ENCODE measurements around the gene CBR1.
A peak's percentile ranks its signal among the peaks of the same experiment; 100 is the strongest.

CBR1 gene

GRCh38 chr21:36038701-36039497 is 30.9 kb upstream of the CBR1 start:
- Mint-ChIP-seq H3K27ac (no peak overlapping the region), H3K4me3 (no peak overlapping the region), H3K9me3 (no peaks in the 10 kb centered on the region), H3K36me3 (peaks cover 45% of the 10 kb centered on the region), H3K27me3 (no peaks in the 10 kb centered on the region), H3K4me1 (no peaks in the 10 kb centered on the region)
- no peak for DNase-seq
- CTCF ChIA-PET = no interaction called here

- Mint-ChIP-seq H3K4me1 (no peaks in the 10 kb centered on the region), H3K4me3 (no peak overlapping the region), H3K36me3 (peaks cover 45% of the 10 kb centered on the region), H3K27ac (no peak overlapping the region), H3K27me3 (no peaks in the 10 kb centered on the region), H3K9me3 (no peaks in the 10 kb centered on the region)
- CTCF ChIA-PET = interaction anchor here (1.2 kb wide), 1 partner anchor 12 kb away, joined by 5 read pairs; no protein-coding TSS in a partner anchor
- no peak for DNase-seq
Measured at GRCh38 chr21:36039861-36040260, 30.0 kb upstream of the CBR1 start.

- Mint-ChIP-seq H3K36me3 (peaks cover 44% of the 10 kb centered on the region), H3K27ac (no peak overlapping the region), H3K4me1 (no peaks in the 10 kb centered on the region), H3K4me3 (no peak overlapping the region), H3K27me3 (no peaks in the 10 kb centered on the region), H3K9me3 (no peaks in the 10 kb centered on the region)
- CTCF ChIA-PET = interaction anchor here (1.2 kb wide), 1 partner anchor 13 kb away, joined by 5 read pairs; no protein-coding TSS in a partner anchor
- no peak for DNase-seq
Measured at GRCh38 chr21:36040389-36040788, 29.4 kb upstream of the CBR1 start.

DNA sequence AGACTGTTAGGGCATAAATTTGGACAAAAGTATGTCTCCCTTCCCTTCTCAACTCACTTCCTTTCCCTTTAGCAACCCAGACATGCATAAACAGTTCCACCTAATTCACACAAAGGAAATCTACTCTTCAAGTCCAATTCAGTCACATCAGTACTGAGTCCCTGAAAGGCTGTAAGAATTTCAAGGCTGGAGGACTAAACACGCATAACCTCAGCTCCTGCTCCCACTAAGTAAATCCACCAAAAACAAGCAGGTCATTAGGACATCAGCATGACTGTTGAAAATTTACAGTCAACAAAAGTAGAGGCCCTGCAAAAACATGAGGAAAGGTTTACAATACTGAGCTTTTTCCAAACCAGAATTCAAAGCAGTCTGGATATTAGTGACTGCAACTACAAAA is 27.9 kb upstream of the CBR1 start:
- Mint-ChIP-seq H3K9me3 (no peaks in the 10 kb centered on the region), H3K27me3 (no peaks in the 10 kb centered on the region), H3K27ac (no peak overlapping the region), H3K4me1 (no peaks in the 10 kb centered on the region), H3K4me3 (no peak overlapping the region), H3K36me3 (peaks cover 41% of the 10 kb centered on the region)
- DNase-seq = no peak
- CTCF ChIA-PET = interaction anchor here (1.5 to 2.4 kb wide), 2 partner anchors 12 to 39 kb away, joined by 4 to 8 read pairs; no protein-coding TSS in a partner anchor

DNA sequence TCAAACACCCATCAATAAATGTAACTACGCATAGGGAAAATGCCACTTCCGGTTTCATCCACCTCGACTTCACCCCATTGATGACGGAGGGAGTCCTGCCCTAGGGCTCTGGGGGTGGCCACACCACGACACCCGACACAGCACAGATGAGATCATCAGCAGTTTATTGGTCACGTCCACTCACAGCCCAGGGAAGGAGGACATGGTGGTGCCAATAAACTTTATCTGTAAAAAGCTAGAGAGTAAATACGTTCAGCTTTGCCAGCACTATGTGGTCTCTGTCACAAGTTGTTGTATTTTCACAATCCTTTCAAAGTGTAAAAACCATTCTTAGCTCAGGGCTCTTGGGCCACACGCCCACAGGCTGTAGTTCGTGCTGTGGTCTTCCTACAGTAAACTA is 25.8 kb upstream of the CBR1 start:
- Mint-ChIP-seq H3K4me3 (no peak overlapping the region), H3K36me3 (peaks cover 50% of the 10 kb centered on the region), H3K27ac (no peak overlapping the region), H3K4me1 (no peaks in the 10 kb centered on the region), H3K27me3 (no peaks in the 10 kb centered on the region), H3K9me3 (no peaks in the 10 kb centered on the region)
- CTCF ChIA-PET = no interaction called here
- no peak for DNase-seq

DNA sequence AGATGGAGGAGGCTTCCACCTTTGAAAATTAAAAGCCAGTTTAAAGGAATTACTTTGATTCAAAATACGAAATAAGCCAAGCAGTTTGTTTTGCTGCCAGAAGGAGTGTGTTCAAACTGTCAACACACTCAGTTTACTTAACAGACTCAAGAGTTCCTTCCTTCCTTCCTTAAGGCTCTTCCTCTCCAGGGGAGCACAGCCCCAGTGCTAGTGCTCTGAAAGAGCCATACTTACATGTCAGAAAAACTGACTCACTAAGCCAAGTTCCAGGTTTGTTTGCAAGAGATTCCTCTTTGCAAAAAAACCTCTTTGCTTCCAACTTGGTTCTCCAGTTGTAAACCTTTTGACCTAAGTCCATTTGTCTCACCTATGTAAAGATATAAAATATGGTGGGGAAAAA is 23.8 kb upstream of the CBR1 start:
- no peak for DNase-seq
- Mint-ChIP-seq H3K9me3 (no peaks in the 10 kb centered on the region), H3K27me3 (no peaks in the 10 kb centered on the region), H3K27ac (no peak overlapping the region), H3K4me3 (no peak overlapping the region), H3K36me3 (peaks cover 59% of the 10 kb centered on the region), H3K4me1 (no peaks in the 10 kb centered on the region)
- CTCF ChIA-PET = interaction anchor here (1.4 kb wide), 1 partner anchor 11 kb away, joined by 3 read pairs; no protein-coding TSS in a partner anchor

- H3K4me1 Mint-ChIP-seq = no peaks in the 10 kb centered on the region
- DNase-seq = no peak
- H3K36me3 Mint-ChIP-seq = peaks cover 59% of the 10 kb centered on the region
- H3K27ac Mint-ChIP-seq = peak overlapping the region; percentile 12
- H3K4me3 Mint-ChIP-seq = no peak overlapping the region
- no peaks in the 10 kb centered on the region for H3K27me3 Mint-ChIP-seq
- H3K9me3 Mint-ChIP-seq = no peaks in the 10 kb centered on the region
- CTCF ChIA-PET = interaction anchor here (1.0 to 1.4 kb wide), 2 partner anchors 12 to 66 kb away, joined by 3 read pairs; no protein-coding TSS in a partner anchor
Measured at GRCh38 chr21:36047139-36047538, 22.7 kb upstream of the CBR1 start.

- Mint-ChIP-seq H3K9me3 (no peaks in the 10 kb centered on the region), H3K36me3 (peaks cover 62% of the 10 kb centered on the region), H3K4me1 (peaks cover 6% of the 10 kb centered on the region), H3K27ac (no peak overlapping the region), H3K4me3 (no peak overlapping the region), H3K27me3 (no peaks in the 10 kb centered on the region)
- CTCF ChIA-PET = no interaction called here
- DNase-seq = no peak
Measured at GRCh38 chr21:36048357-36048756, 21.5 kb upstream of the CBR1 start.

GRCh38 chr21:36052860-36053714 is 16.7 kb upstream of the CBR1 start:
- Mint-ChIP-seq H3K36me3 (peaks cover 79% of the 10 kb centered on the region), H3K4me3 (no peak overlapping the region), H3K27me3 (no peaks in the 10 kb centered on the region), H3K27ac (peak overlapping the region; percentile 72), H3K9me3 (no peaks in the 10 kb centered on the region), H3K4me1 (peaks cover 30% of the 10 kb centered on the region)
- no peak for DNase-seq
- CTCF ChIA-PET = interaction anchor here (1.1 to 2.0 kb wide), 4 partner anchors 12 to 89 kb away, joined by 3 to 6 read pairs (median 4); no protein-coding TSS in a partner anchor

DNA sequence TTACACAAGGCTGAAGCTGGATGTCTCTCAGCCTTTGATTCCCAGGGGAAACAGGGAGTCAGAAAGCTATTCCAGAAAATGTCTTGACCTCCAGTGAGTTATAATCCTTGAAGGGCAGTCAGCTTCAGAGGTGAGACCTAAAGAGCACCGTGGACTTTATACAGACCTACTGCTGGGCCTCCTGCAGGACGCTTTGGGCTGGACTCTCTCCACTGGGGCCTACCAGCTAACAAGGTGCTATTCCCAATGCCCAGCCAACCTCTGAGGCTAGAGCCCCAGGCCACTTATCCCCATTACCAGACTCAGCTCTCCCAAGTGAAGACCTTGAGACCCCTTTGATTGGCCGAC is 16.1 kb upstream of the CBR1 start:
- no peaks in the 10 kb centered on the region for H3K27me3 Mint-ChIP-seq
- H3K9me3 Mint-ChIP-seq = no peaks in the 10 kb centered on the region
- peaks cover 79% of the 10 kb centered on the region for H3K36me3 Mint-ChIP-seq
- H3K4me3 Mint-ChIP-seq = no peak overlapping the region
- peaks cover 36% of the 10 kb centered on the region for H3K4me1 Mint-ChIP-seq
- CTCF ChIA-PET = interaction anchor here (1.1 to 2.0 kb wide), 4 partner anchors 12 to 88 kb away, joined by 3 to 6 read pairs (median 4); no protein-coding TSS in a partner anchor
- no peak for DNase-seq
- peak overlapping the region; percentile 72 for H3K27ac Mint-ChIP-seq

- H3K4me1 Mint-ChIP-seq = peaks cover 47% of the 10 kb centered on the region
- H3K4me3 Mint-ChIP-seq = no peak overlapping the region
- H3K27ac Mint-ChIP-seq = no peak overlapping the region
- H3K9me3 Mint-ChIP-seq = no peaks in the 10 kb centered on the region
- no peak for DNase-seq
- H3K36me3 Mint-ChIP-seq = peaks cover 68% of the 10 kb centered on the region
- CTCF ChIA-PET = no interaction called here
- peaks cover 4% of the 10 kb centered on the region for H3K27me3 Mint-ChIP-seq
Measured at GRCh38 chr21:36055551-36055950, 14.3 kb upstream of the CBR1 start.

DNA sequence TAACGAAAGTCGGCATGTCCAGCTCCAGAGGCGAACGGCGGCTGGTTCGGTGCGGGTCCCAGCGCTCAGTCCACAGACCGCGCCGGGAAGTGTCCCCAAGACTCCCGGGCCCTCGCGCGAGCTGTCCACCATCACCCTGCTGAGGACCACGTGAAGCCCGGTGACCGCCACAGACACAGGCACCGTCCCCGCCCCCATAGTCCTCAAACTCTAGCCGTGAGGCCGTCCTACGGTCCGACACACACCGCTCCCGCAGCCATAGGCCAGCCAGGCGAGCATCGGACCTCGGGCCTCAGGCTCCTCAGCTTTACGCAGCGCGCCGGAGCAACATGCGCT is 10.0 kb upstream of the CBR1 start:
- DNase-seq = peak; percentile 49
- Mint-ChIP-seq H3K36me3 (peaks cover 40% of the 10 kb centered on the region), H3K4me1 (peaks cover 41% of the 10 kb centered on the region), H3K4me3 (peak overlapping the region; percentile 93), H3K27ac (peak overlapping the region; percentile 99), H3K27me3 (peaks cover 13% of the 10 kb centered on the region), H3K9me3 (no peaks in the 10 kb centered on the region)
- CTCF ChIA-PET = interaction anchor here (1.0 to 2.1 kb wide), 3 partner anchors 44 to 260 kb away, joined by 3 to 7 read pairs (median 5); partner anchors contain the start of gene MORC3

GRCh38 chr21:36060159-36060921 is 9.5 kb upstream of the CBR1 start, which contains the start of gene SETD4:
Gene SETD4, minus strand, starts transcription at chr21:36060526. Its CDS starts 1,638 bp downstream, at chr21:36058888.
- DNase-seq = peak; percentile 94
- peaks cover 13% of the 10 kb centered on the region for H3K27me3 Mint-ChIP-seq
- peaks cover 34% of the 10 kb centered on the region for H3K36me3 Mint-ChIP-seq
- H3K9me3 Mint-ChIP-seq = no peaks in the 10 kb centered on the region
- peak within 1 kb of the TSS; percentile 93 for H3K4me3 Mint-ChIP-seq
- peaks cover 36% of the 10 kb centered on the region for H3K4me1 Mint-ChIP-seq
- CTCF ChIA-PET = interaction anchor here (1.0 to 2.1 kb wide), 3 partner anchors 44 to 259 kb away, joined by 3 to 7 read pairs (median 5); partner anchors contain the start of gene MORC3
- peak within 1 kb of the TSS; percentile 99 for H3K27ac Mint-ChIP-seq

GRCh38 chr21:36061445-36061844 is 8.4 kb upstream of the CBR1 start:
- Mint-ChIP-seq H3K9me3 (no peaks in the 10 kb centered on the region), H3K36me3 (peaks cover 24% of the 10 kb centered on the region), H3K4me3 (no peak overlapping the region), H3K27me3 (peaks cover 13% of the 10 kb centered on the region), H3K27ac (peak overlapping the region; percentile 1), H3K4me1 (peaks cover 45% of the 10 kb centered on the region)
- CTCF ChIA-PET = no interaction called here
- no peak for DNase-seq

Data from activated naive CD4-positive, alpha-beta T cell treated with anti-CD3 and anti-CD28 coated beads, Interleukin-2, amount 10 ng/mL, durations not matched to agents 7 days and 5 days (primary cell).